GM21381 (cell line): ENCODE data around the gene FAAH.
"Not testable (repeated sequence)": the region's sequence is repeated elsewhere in the genome, so short reads cannot be mapped to it uniquely, and the experiment has no call there.

Source experiments
- ATAC-seq: cut with Tn5 transposase; IDR thresholded peaks from one replicate; pipeline ENCODE4 v1.9.1; 2021; ENCODE audit warnings: mild to moderate bottlenecking, moderate library complexity; ENCODE audit not compliant: unreplicated experiment

Gene FAAH

GRCh38 chr1:46394108-46394871, at the start of gene FAAH:
Gene FAAH (plus strand): TSS chr1:46394317. CDS start chr1:46394349, 32 bp downstream.
- ATAC-seq = no peak

GRCh38 chr1:46344481-46344880, 49.6 kb upstream of the FAAH start:
- ATAC-seq = no peak

GRCh38 chr1:46345281-46345680, 48.8 kb upstream of the FAAH start:
- ATAC-seq = no peak

GRCh38 chr1:46352363-46352762, 41.8 kb upstream of the FAAH start:
- ATAC-seq = no peak

- ATAC-seq = not testable (repeated sequence)
Observed at GRCh38 chr1:46355920-46356319, 38.2 kb upstream of the FAAH start.

GRCh38 chr1:46362158-46362557, 32.0 kb upstream of the FAAH start:
- ATAC-seq = no peak

GRCh38 chr1:46363121-46363520, 31.0 kb upstream of the FAAH start:
- ATAC-seq = no peak

- ATAC-seq = no peak
Observed at GRCh38 chr1:46364612-46365011, 29.5 kb upstream of the FAAH start.

GRCh38 chr1:46365796-46366195, 28.3 kb upstream of the FAAH start:
- not testable (repeated sequence) for ATAC-seq

- no peak for ATAC-seq
Observed at GRCh38 chr1:46367072-46367471, 27.0 kb upstream of the FAAH start.

GRCh38 chr1:46367701-46368100, 26.4 kb upstream of the FAAH start:
- ATAC-seq = not testable (repeated sequence)

- ATAC-seq = no peak
Observed at GRCh38 chr1:46368791-46369190, 25.3 kb upstream of the FAAH start.

- no peak for ATAC-seq
Observed at GRCh38 chr1:46369542-46370213, 24.4 kb upstream of the FAAH start.

GRCh38 chr1:46370214-46370633, 23.9 kb upstream of the FAAH start:
- peak; percentile 49 for ATAC-seq

- ATAC-seq = no peak
Observed at GRCh38 chr1:46372431-46372830, 21.7 kb upstream of the FAAH start.

GRCh38 chr1:46379996-46380395, 14.1 kb upstream of the FAAH start:
- ATAC-seq = no peak

- no peak for ATAC-seq
Observed at GRCh38 chr1:46380508-46380907, 13.6 kb upstream of the FAAH start.

- ATAC-seq = no peak
Observed at GRCh38 chr1:46393510-46393909, 607 bp upstream of the FAAH start.

- no peak for ATAC-seq
Observed at GRCh38 chr1:46394872-46395465, 852 bp downstream of the FAAH start.

- ATAC-seq = no peak
Observed at GRCh38 chr1:46396441-46397398, 2.6 kb downstream of the FAAH start.

- ATAC-seq = no peak
Observed at GRCh38 chr1:46399307-46399706, 5.2 kb downstream of the FAAH start.
